HepG2 (cell line): Measurements from ENCODE around the gene PDZD7. TPM values are rescaled to one million over a fixed set of nuclear protein-coding genes. Genes with fewer than 3 reads are reported as not detected.

Experiments used
- KAT8 ChIP-seq: IDR thresholded peaks from 2 replicates; pipeline ENCODE4 v1.6.1; 2016; ENCODE audit warnings: missing genetic modification reagents, missing compliant biosample characterization
- NCOR1 ChIP-seq: fragments of 200-600 bp; sonication (generic); IDR thresholded peaks from 2 replicates; pipeline ENCODE4 v1.7.0; 2017; ENCODE audit warnings: antibody characterized with exemption, low read length, borderline replicate concordance
- NKX3-1 ChIP-seq: sonication (generic); formaldehyde crosslinking; IDR thresholded peaks from 2 replicates; pipeline ENCODE4 v1.5.0; 2020; ENCODE audit warnings: missing genetic modification reagents
- REL ChIP-seq: sonication (generic); formaldehyde crosslinking; conservative IDR thresholded peaks from 2 replicates; pipeline ENCODE4 v1.8.0; 2022; ENCODE audit warnings: mild to moderate bottlenecking, missing genetic modification reagents, moderate library complexity
- RXRA ChIP-seq: sonication (generic); formaldehyde crosslinking; IDR thresholded peaks from 2 replicates; pipeline ENCODE4 v1.5.1; 2020; ENCODE audit warnings: missing genetic modification reagents
- SP1 ChIP-seq, 2 experiments: fragments of 450-650 bp in 1 of 2; sonication (generic) in 1 of 2; formaldehyde crosslinking in 1 of 2; IDR thresholded peaks; 2 replicates each; pipeline versions ENCODE4 v1.4.0 to v1.6.1; 2016 to 2020; ENCODE audit warnings: missing genetic modification reagents in 1 of 2
- ZNF12 ChIP-seq: sonication (generic); formaldehyde crosslinking; IDR thresholded peaks from 2 replicates; pipeline ENCODE4 v1.5.0; 2020; ENCODE audit warnings: missing genetic modification reagents
- ZNF367 ChIP-seq: sonication (generic); formaldehyde crosslinking; IDR thresholded peaks from 2 replicates; pipeline ENCODE4 v1.4.0; 2020; ENCODE audit warnings: missing genetic modification reagents, borderline replicate concordance
- ZNF432 ChIP-seq: sonication (generic); formaldehyde crosslinking; IDR thresholded peaks from 2 replicates; pipeline ENCODE4 v1.5.0; 2020; ENCODE audit warnings: missing genetic modification reagents, mild to moderate bottlenecking, borderline replicate concordance
- ZNF598 ChIP-seq: sonication (generic); formaldehyde crosslinking; IDR thresholded peaks from 2 replicates; pipeline ENCODE4 v1.5.1; 2020; ENCODE audit warnings: mild to moderate bottlenecking, missing genetic modification reagents, borderline replicate concordance
- ZNF746 ChIP-seq: sonication (generic); formaldehyde crosslinking; IDR thresholded peaks from 2 replicates; pipeline ENCODE4 v1.8.0; 2022; ENCODE audit warnings: mild to moderate bottlenecking, missing genetic modification reagents
- ZNF782 ChIP-seq: sonication (generic); formaldehyde crosslinking; IDR thresholded peaks from 2 replicates; pipeline ENCODE4 v1.4.0; 2020; ENCODE audit warnings: missing genetic modification reagents, mild to moderate bottlenecking, borderline replicate concordance
- ZNF816 ChIP-seq: sonication (generic); formaldehyde crosslinking; IDR thresholded peaks from 2 replicates; pipeline ENCODE4 v1.8.0; 2022; ENCODE audit warnings: missing genetic modification reagents, mild to moderate bottlenecking, borderline replicate concordance
- polyA plus RNA-seq, 8 experiments: library from polyadenylated mRNA; depleted of rRNA in 3 of 8; stranded (reverse) in 7 of 8; unstranded in 1 of 8; fragments of >200 nt; fragmentation: Illumina TruSeq in 4 of 8; extraction: Trizol in 4 of 8; gene quantifications; 2 replicates each; pipeline versions ENCODE4 v1.2.1 to v1.2.3, GENCODE V29; 2011 to 2016; ENCODE audit warnings: low read depth in 4 of 8, missing spikeins in 1 of 8, mixed read lengths in 1 of 8; ENCODE audit not compliant: insufficient read depth in 1 of 8
- total RNA-seq, 5 experiments: library from RNA; depleted of rRNA; stranded (reverse); fragments of >200 nt; fragmentation: Illumina TruSeq; extraction: Trizol; gene quantifications; 2 replicates each; pipeline ENCODE4 v1.2.3, GENCODE V29; 2016; ENCODE audit warnings: low read depth in 1 of 5
- TF ChIP-seq, protein P1 (sequence below): sonication (generic); formaldehyde crosslinking; IDR thresholded peaks from 2 replicates; pipeline ENCODE4 v1.8.1; 2023; ENCODE audit warnings: mild to moderate bottlenecking, inconsistent platforms, moderate library complexity, missing genetic modification reagents, borderline replicate concordance
- TF ChIP-seq, protein P2 (sequence below): sonication (generic); formaldehyde crosslinking; IDR thresholded peaks from 2 replicates; pipeline ENCODE4 v1.4.0; 2020; ENCODE audit warnings: missing genetic modification reagents
- TF ChIP-seq, protein P3 (sequence below): sonication (generic); formaldehyde crosslinking; IDR thresholded peaks from 2 replicates; pipeline ENCODE4 v1.4.0; 2020; ENCODE audit warnings: missing genetic modification reagents, borderline replicate concordance
- TF ChIP-seq, protein P4 (sequence below): IDR thresholded peaks from 2 replicates; pipeline ENCODE4 v1.6.1; 2016; ENCODE audit warnings: missing biosample characterization, missing genetic modification reagents, low read depth
- TF ChIP-seq, protein P5 (sequence below): sonication (generic); formaldehyde crosslinking; IDR thresholded peaks from 2 replicates; pipeline ENCODE4 v1.4.0; 2020; ENCODE audit warnings: missing genetic modification reagents

The PDZD7 gene
- total and polyA plus RNA-seq, 2 of the 13 experiments (the other 11 are each of a cell fraction or from before 2014, with no cell fraction given) = 0.58 to 0.73 TPM

DNA sequence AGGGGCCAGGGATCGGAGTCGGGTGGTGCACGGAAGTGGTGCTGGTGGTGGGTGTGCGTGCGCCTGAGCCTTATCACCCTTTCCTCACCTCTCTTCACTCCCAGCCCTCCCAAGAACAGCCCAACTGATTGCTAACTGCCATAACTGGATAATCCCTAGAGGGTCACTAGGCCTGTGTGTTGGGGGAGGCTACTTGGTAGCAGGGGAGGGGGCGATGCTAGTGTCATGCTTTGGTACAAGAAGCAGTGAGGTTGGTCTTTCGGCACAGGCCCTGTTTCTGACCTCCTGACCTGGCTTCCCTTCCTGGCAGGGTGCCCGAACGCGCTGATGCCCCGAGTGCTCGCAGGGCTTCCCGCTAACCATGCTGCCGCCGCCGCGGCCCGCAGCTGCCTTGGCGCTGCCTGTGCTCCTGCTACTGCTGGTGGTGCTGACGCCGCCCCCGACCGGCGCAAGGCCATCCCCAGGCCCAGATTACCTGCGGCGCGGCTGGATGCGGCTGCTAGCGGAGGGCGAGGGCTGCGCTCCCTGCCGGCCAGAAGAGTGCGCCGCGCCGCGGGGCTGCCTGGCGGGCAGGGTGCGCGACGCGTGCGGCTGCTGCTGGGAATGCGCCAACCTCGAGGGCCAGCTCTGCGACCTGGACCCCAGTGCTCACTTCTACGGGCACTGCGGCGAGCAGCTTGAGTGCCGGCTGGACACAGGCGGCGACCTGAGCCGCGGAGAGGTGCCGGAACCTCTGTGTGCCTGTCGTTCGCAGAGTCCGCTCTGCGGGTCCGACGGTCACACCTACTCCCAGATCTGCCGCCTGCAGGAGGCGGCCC lies 31.5 kb upstream of the PDZD7 start (continued):
- TF ChIP-seq KAT8 (peak; percentile 81), ZNF746 (CRISPR knock-in tag) (peak; percentile 80; the same call in 1 of the 2 replicates), ZNF432 (peak; percentile 64; the same call in 1 of the 2 replicates), ZNF816 (no peak), ZNF782 (CRISPR knock-in tag) (peak; percentile 76; the same call in 1 of the 2 replicates), SP1 (IDR thresholded peaks at IDR 0.05) (no peak), SP1 (CRISPR knock-in tag; IDR thresholded peaks at IDR 0.05) (peak; percentile 25; the same call in 1 of the 2 replicates), ZNF598 (CRISPR knock-in tag) (peak; percentile 90; the same call in 1 of the 2 replicates), REL (CRISPR knock-in tag) (no peak), ZNF367 (no peak; the same call in 1 of the 2 replicates), NKX3-1 (CRISPR knock-in tag) (peak; percentile 95), RXRA (CRISPR knock-in tag) (peak; percentile 61), ZNF12 (CRISPR knock-in tag) (peak; percentile 25; the same call in 1 of the 2 replicates), NCOR1 (0 out of 2 replicates have a peak, but pooled peaks have one; percentile 20)
- TF ChIP-seq, protein P1, sequence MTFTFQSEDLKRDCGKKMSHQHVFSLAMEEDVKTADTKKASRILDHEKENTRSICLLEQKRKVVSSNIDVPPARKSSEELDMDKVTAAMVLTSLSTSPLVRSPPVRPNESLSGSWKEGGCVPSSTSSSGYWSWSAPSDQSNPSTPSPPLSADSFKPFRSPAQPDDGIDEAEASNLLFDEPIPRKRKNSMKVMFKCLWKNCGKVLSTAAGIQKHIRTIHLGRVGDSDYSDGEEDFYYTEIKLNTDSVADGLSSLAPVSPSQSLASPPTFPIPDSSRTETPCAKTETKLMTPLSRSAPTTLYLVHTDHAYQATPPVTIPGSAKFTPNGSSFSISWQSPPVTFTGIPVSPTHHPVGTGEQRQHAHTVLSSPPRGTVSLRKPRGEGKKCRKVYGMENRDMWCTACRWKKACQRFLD (CRISPR knock-in tag) = peak; percentile 59; the same call in 1 of the 2 replicates
- TF ChIP-seq, protein P2, sequence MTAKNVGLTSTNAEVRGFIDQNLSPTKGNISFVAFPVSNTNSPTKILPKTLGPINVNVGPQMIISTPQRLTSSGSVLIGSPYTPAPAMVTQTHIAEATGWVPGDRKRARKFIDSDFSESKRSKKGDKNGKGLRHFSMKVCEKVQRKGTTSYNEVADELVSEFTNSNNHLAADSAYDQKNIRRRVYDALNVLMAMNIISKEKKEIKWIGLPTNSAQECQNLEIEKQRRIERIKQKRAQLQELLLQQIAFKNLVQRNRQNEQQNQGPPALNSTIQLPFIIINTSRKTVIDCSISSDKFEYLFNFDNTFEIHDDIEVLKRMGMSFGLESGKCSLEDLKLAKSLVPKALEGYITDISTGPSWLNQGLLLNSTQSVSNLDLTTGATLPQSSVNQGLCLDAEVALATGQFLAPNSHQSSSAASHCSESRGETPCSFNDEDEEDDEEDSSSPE = peak; percentile 92
- TF ChIP-seq, protein P3, sequence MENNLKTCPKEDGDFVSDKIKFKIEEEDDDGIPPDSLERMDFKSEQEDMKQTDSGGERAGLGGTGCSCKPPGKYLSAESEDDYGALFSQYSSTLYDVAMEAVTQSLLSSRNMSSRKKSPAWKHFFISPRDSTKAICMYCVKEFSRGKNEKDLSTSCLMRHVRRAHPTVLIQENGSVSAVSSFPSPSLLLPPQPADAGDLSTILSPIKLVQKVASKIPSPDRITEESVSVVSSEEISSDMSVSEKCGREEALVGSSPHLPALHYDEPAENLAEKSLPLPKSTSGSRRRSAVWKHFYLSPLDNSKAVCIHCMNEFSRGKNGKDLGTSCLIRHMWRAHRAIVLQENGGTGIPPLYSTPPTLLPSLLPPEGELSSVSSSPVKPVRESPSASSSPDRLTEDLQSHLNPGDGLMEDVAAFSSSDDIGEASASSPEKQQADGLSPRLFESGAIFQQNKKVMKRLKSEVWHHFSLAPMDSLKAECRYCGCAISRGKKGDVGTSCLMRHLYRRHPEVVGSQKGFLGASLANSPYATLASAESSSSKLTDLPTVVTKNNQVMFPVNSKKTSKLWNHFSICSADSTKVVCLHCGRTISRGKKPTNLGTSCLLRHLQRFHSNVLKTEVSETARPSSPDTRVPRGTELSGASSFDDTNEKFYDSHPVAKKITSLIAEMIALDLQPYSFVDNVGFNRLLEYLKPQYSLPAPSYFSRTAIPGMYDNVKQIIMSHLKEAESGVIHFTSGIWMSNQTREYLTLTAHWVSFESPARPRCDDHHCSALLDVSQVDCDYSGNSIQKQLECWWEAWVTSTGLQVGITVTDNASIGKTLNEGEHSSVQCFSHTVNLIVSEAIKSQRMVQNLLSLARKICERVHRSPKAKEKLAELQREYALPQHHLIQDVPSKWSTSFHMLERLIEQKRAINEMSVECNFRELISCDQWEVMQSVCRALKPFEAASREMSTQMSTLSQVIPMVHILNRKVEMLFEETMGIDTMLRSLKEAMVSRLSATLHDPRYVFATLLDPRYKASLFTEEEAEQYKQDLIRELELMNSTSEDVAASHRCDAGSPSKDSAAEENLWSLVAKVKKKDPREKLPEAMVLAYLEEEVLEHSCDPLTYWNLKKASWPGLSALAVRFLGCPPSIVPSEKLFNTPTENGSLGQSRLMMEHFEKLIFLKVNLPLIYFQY (CRISPR knock-in tag) = 0 out of 2 replicates have a peak, but pooled peaks have one; percentile 25
- TF ChIP-seq, protein P4, sequence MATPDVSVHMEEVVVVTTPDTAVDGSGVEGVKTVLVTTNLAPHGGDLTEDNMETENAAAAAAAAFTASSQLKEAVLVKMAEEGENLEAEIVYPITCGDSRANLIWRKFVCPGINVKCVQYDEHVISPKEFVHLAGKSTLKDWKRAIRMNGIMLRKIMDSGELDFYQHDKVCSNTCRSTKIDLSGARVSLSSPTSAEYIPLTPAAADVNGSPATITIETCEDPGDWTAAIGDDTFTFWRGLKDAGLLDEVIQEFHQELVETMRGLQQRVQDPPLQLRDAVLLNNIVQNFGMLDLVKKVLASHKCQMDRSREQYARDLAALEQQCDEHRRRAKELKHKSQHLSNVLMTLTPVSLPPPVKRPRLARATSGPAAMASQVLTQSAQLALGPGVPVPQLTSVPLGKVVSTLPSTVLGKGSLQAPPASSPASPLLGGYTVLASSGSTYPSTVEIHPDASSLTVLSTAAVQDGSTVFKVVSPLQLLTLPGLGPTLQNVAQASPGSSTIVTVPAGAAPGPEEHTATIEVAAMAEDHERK = no peak
- TF ChIP-seq, protein P5, sequence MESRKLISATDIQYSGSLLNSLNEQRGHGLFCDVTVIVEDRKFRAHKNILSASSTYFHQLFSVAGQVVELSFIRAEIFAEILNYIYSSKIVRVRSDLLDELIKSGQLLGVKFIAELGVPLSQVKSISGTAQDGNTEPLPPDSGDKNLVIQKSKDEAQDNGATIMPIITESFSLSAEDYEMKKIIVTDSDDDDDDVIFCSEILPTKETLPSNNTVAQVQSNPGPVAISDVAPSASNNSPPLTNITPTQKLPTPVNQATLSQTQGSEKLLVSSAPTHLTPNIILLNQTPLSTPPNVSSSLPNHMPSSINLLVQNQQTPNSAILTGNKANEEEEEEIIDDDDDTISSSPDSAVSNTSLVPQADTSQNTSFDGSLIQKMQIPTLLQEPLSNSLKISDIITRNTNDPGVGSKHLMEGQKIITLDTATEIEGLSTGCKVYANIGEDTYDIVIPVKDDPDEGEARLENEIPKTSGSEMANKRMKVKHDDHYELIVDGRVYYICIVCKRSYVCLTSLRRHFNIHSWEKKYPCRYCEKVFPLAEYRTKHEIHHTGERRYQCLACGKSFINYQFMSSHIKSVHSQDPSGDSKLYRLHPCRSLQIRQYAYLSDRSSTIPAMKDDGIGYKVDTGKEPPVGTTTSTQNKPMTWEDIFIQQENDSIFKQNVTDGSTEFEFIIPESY (CRISPR knock-in tag) = peak; percentile 41
